ENCODE measurements around the gene ANKRD1. TPM values are rescaled to one million over a fixed set of nuclear protein-coding genes. Genes with fewer than 3 reads are reported as not detected.

ANKRD1 gene
- total RNA-seq, 1 experiment from 2014 or later: 0.65 TPM

DNA sequence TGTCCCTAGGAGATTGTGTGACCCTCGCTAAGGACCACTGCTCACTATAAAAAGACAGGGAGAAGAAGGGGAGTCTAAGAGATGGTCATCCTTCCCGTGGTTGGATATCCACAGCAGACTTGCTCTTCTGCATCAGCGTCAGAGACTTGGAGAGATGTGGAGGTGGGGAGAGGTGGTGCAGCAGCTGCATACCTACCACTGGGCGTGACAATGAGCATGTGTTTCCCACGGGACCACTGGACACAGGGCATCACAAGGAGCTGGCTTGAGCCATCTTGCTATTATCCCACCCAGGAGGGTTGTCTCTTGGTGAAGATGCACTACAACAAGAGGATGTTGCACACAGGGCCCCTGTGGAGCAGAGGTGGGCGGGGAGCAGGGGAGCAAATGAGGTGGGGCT, 18.8 kb upstream of the ANKRD1 start:
- no peaks in the 10 kb centered on the region for H3K27me3 Mint-ChIP-seq (ENCODE audit: insufficient read depth, unreplicated experiment)
- no peak overlapping the region for H3K27ac Mint-ChIP-seq (ENCODE audit: low read depth, unreplicated experiment)
- intact Hi-C loops (cut with micrococcal nuclease): no loop called here
- H3K4me3 Mint-ChIP-seq (ENCODE audit: unreplicated experiment): no peak overlapping the region
- H3K9me3 Mint-ChIP-seq (ENCODE audit: unreplicated experiment): no peaks in the 10 kb centered on the region
- no TSS peak for BruUV-seq (replicated peaks)
- ChIA-PET CTCF (interaction anchor here (0.6 kb wide), 1 partner anchor 28 kb away, joined by 3 read pairs; no protein-coding TSS in a partner anchor), POLR2A (no interaction called here)
- no peaks in the 10 kb centered on the region for H3K4me1 Mint-ChIP-seq (ENCODE audit: insufficient read depth, unreplicated experiment)
- no peaks in the 10 kb centered on the region for H3K36me3 Mint-ChIP-seq (ENCODE audit: insufficient read depth, unreplicated experiment)
- DNase-seq (ENCODE audit: unreplicated experiment): no peak
- TF ChIP-seq, protein P1, sequence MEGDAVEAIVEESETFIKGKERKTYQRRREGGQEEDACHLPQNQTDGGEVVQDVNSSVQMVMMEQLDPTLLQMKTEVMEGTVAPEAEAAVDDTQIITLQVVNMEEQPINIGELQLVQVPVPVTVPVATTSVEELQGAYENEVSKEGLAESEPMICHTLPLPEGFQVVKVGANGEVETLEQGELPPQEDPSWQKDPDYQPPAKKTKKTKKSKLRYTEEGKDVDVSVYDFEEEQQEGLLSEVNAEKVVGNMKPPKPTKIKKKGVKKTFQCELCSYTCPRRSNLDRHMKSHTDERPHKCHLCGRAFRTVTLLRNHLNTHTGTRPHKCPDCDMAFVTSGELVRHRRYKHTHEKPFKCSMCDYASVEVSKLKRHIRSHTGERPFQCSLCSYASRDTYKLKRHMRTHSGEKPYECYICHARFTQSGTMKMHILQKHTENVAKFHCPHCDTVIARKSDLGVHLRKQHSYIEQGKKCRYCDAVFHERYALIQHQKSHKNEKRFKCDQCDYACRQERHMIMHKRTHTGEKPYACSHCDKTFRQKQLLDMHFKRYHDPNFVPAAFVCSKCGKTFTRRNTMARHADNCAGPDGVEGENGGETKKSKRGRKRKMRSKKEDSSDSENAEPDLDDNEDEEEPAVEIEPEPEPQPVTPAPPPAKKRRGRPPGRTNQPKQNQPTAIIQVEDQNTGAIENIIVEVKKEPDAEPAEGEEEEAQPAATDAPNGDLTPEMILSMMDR (IDR thresholded peaks at IDR 0.05; ENCODE audit: unreplicated experiment): no peak

GRCh38 chr10:90939116-90939515, 18.2 kb upstream of the ANKRD1 start:
- no peaks in the 10 kb centered on the region for H3K4me1 Mint-ChIP-seq (ENCODE audit: insufficient read depth, unreplicated experiment)
- H3K4me3 Mint-ChIP-seq (ENCODE audit: unreplicated experiment): no peak overlapping the region
- no peak for DNase-seq (ENCODE audit: unreplicated experiment)
- POLR2A ChIA-PET: no interaction called here
- H3K36me3 Mint-ChIP-seq (ENCODE audit: insufficient read depth, unreplicated experiment): no peaks in the 10 kb centered on the region
- intact Hi-C loops (cut with micrococcal nuclease): no loop called here
- no peaks in the 10 kb centered on the region for H3K27me3 Mint-ChIP-seq (ENCODE audit: insufficient read depth, unreplicated experiment)
- no peak overlapping the region for H3K27ac Mint-ChIP-seq (ENCODE audit: low read depth, unreplicated experiment)
- BruUV-seq (replicated peaks): no TSS peak
- CTCF ChIA-PET: interaction anchor here (0.6 kb wide), 1 partner anchor 27 kb away, joined by 3 read pairs; no protein-coding TSS in a partner anchor
- H3K9me3 Mint-ChIP-seq (ENCODE audit: unreplicated experiment): no peaks in the 10 kb centered on the region
- TF ChIP-seq, protein P1 (IDR thresholded peaks at IDR 0.05; ENCODE audit: unreplicated experiment): no peak

DNA sequence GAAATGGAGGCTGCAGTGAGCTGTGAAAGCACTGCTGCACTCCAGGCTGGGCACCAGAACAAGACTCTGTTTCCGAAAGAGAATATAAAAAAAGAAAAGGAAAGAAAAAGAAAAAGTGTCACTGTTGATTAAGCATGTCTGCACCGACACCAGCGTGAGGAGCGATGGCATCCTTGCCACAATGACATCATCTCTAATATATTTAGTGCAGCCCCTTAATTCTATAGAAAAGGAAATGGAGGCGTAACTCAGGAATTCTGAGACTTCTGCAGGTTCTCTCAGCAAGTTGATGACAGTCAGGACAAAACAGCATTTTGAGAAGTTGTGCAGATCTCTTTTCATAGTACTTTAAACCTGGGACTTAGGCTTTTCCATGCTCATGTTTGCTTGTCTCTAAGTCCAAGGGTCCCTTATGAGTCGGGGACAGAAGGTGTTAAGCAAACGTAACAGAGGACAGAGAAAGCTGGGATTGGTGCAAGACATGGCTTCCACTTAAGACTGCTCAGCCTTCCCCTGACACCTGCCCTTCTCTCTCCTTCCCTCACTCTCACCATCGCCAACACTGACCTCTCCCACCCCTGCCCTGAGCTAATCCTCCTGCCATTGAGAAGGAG, 16.9 kb upstream of the ANKRD1 start:
- no peak overlapping the region for H3K4me3 Mint-ChIP-seq (ENCODE audit: unreplicated experiment)
- H3K27ac Mint-ChIP-seq (ENCODE audit: low read depth, unreplicated experiment): no peak overlapping the region
- no peaks in the 10 kb centered on the region for H3K9me3 Mint-ChIP-seq (ENCODE audit: unreplicated experiment)
- ChIA-PET CTCF (no interaction called here), POLR2A (interaction anchor here (0.6 kb wide), 1 partner anchor 147 kb away, joined by 3 read pairs; no protein-coding TSS in a partner anchor)
- intact Hi-C loops (cut with micrococcal nuclease): no loop called here
- no peaks in the 10 kb centered on the region for H3K27me3 Mint-ChIP-seq (ENCODE audit: insufficient read depth, unreplicated experiment)
- no peaks in the 10 kb centered on the region for H3K36me3 Mint-ChIP-seq (ENCODE audit: insufficient read depth, unreplicated experiment)
- DNase-seq (ENCODE audit: unreplicated experiment): no peak
- TF ChIP-seq, protein P1 (IDR thresholded peaks at IDR 0.05; ENCODE audit: unreplicated experiment): no peak
- no TSS peak for BruUV-seq (replicated peaks)
- H3K4me1 Mint-ChIP-seq (ENCODE audit: insufficient read depth, unreplicated experiment): no peaks in the 10 kb centered on the region

DNA sequence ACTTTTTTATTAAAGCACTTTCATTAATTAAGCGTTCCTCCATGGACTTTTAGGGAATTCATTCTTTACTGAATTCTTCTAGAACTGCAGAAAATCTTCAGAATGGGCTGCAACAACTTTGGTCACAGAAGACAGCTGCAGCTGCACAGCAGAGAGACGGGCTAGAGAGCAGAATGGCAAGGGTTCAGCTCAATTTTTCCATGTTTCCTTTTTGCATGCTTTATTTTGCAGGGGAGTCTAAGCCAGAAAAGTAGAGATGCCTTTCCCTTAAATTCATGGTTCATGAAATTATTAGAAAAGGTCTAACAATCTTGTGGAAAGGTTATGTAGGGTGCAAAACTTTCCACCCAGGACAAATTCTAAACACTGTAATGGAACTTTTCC, 15.4 kb upstream of the ANKRD1 start:
- Mint-ChIP-seq H3K36me3 (ENCODE audit: insufficient read depth, unreplicated experiment) (no peaks in the 10 kb centered on the region), H3K4me1 (ENCODE audit: insufficient read depth, unreplicated experiment) (peaks cover 3% of the 10 kb centered on the region), H3K4me3 (ENCODE audit: unreplicated experiment) (no peak overlapping the region), H3K27me3 (ENCODE audit: insufficient read depth, unreplicated experiment) (no peaks in the 10 kb centered on the region), H3K9me3 (ENCODE audit: unreplicated experiment) (no peaks in the 10 kb centered on the region), H3K27ac (ENCODE audit: low read depth, unreplicated experiment) (no peak overlapping the region)
- intact Hi-C loops (cut with micrococcal nuclease): no loop called here
- BruUV-seq (replicated peaks): no TSS peak
- TF ChIP-seq, protein P1 (IDR thresholded peaks at IDR 0.05; ENCODE audit: unreplicated experiment): no peak
- DNase-seq (ENCODE audit: unreplicated experiment): no peak
- POLR2A ChIA-PET: interaction anchor here (0.8 kb wide), 1 partner anchor 11 kb away, joined by 3 read pairs; no protein-coding TSS in a partner anchor
- CTCF ChIA-PET: no interaction called here

Measured in MCF 10A (cell line).